Measurements from ENCODE around the gene PBOV1.

The PBOV1 gene

GRCh38 chr6:138196122-138196738 lies 22.1 kb downstream of the PBOV1 start:
- H3K4me3 ChIP-seq (ENCODE audit: low read depth, low read length) = no peak overlapping the region
- TF ChIP-seq CTCF (IDR thresholded peaks at IDR 0.05; ENCODE audit: low read depth, low read length) = no peak
- in situ Hi-C loops (cut with HindIII; ENCODE audit: low sequenced_read_pairs) = no loop called here
- DNase-seq (ENCODE audit: low read depth, low spot score) = no peak

GRCh38 chr6:138194287-138194686 lies 24.0 kb downstream of the PBOV1 start:
- no peak for DNase-seq (ENCODE audit: low read depth, low spot score)
- TF ChIP-seq CTCF (IDR thresholded peaks at IDR 0.05; ENCODE audit: low read depth, low read length) = no peak
- H3K4me3 ChIP-seq (ENCODE audit: low read depth, low read length) = no peak overlapping the region
- in situ Hi-C loops (cut with HindIII; ENCODE audit: low sequenced_read_pairs) = no loop called here

- no peak overlapping the region for H3K4me3 ChIP-seq (ENCODE audit: low read depth, low read length)
- no peak for DNase-seq (ENCODE audit: low read depth, low spot score)
- TF ChIP-seq CTCF (IDR thresholded peaks at IDR 0.05; ENCODE audit: low read depth, low read length) = no peak
- in situ Hi-C loops (cut with HindIII; ENCODE audit: low sequenced_read_pairs) = no loop called here
Measured at GRCh38 chr6:138188278-138188941, 29.9 kb downstream of the PBOV1 start.

GRCh38 chr6:138187156-138187555 lies 31.1 kb downstream of the PBOV1 start:
- no peak for DNase-seq (ENCODE audit: low read depth, low spot score)
- in situ Hi-C loops (cut with HindIII; ENCODE audit: low sequenced_read_pairs) = no loop called here
- TF ChIP-seq CTCF (IDR thresholded peaks at IDR 0.05; ENCODE audit: low read depth, low read length) = no peak
- no peak overlapping the region for H3K4me3 ChIP-seq (ENCODE audit: low read depth, low read length)

- H3K4me3 ChIP-seq (ENCODE audit: low read depth, low read length) = no peak overlapping the region
- DNase-seq (ENCODE audit: low read depth, low spot score) = no peak
- in situ Hi-C loops (cut with HindIII; ENCODE audit: low sequenced_read_pairs) = no loop called here
- no peak for TF ChIP-seq CTCF (IDR thresholded peaks at IDR 0.05; ENCODE audit: low read depth, low read length)
Measured at GRCh38 chr6:138184230-138184629, 34.1 kb downstream of the PBOV1 start.

- in situ Hi-C loops (cut with HindIII; ENCODE audit: low sequenced_read_pairs) = no loop called here
- DNase-seq (ENCODE audit: low read depth, low spot score) = no peak
- no peak overlapping the region for H3K4me3 ChIP-seq (ENCODE audit: low read depth, low read length)
- no peak for TF ChIP-seq CTCF (IDR thresholded peaks at IDR 0.05; ENCODE audit: low read depth, low read length)
Measured at GRCh38 chr6:138183790-138184134, 34.5 kb downstream of the PBOV1 start.
